Measurements from ENCODE around the gene IL17C. TPM values are rescaled to one million over a fixed set of nuclear protein-coding genes. Genes with fewer than 3 reads are reported as not detected.

Gene IL17C, protein sequence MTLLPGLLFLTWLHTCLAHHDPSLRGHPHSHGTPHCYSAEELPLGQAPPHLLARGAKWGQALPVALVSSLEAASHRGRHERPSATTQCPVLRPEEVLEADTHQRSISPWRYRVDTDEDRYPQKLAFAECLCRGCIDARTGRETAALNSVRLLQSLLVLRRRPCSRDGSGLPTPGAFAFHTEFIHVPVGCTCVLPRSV
- not detected for total RNA-seq
- long read RNA-seq, result 0 reads

DNA sequence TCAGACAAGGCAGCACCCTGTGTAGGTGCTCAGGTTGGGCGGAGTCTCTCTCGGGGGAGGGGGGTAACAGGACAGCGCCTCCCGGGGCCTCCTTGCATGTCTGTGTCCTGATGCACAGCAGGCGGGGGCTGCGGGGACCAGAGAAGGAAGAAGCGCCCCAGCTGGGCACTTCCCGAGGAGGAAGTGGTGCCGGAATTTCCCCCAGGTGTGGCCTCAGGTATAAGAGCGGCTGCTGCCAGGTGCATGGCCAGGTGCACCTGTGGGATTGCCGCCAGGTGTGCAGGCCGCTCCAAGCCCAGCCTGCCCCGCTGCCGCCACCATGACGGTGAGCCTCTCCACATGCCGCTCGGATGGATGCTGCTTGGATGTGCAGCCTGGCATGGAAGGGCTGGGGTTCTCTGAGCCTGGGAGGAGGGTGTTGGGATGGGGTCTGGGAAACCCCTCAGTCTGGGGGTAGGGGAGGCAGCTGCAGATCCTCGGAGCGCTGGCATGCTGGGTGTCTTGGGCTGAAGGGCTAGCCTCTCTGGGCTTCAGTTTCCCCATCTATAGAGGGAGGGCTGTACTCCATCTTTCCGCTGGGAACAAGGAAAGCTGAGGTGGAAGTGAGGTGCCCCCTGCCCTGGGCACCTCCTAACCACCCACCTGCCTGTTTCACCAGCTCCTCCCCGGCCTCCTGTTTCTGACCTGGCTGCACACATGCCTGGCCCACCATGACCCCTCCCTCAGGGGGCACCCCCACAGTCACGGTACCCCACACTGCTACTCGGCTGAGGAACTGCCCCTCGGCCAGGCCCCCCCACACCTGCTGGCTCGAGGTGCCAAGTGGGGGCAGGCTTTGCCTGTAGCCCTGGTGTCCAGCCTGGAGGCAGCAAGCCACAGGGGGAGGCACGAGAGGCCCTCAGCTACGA is at the start of gene IL17C:
TSS of gene IL17C (plus strand) at position 250 of the 908 bp plus-strand sequence. CDS start at position 320, 70 bp downstream.
- Histone ChIP-seq H3K36me3 (no peaks in the 10 kb centered on the region), H3K27me3 (peaks cover 25% of the 10 kb centered on the region), H3K9me3 (no peaks in the 10 kb centered on the region), H3K27ac (no peak within 1 kb of the TSS), H3K4me1 (peaks cover 15% of the 10 kb centered on the region), H3K4me3 (no peak within 1 kb of the TSS)
- ATAC-seq, result no peak
- DNase-seq, result no peak
- TF ChIP-seq, protein P1, sequence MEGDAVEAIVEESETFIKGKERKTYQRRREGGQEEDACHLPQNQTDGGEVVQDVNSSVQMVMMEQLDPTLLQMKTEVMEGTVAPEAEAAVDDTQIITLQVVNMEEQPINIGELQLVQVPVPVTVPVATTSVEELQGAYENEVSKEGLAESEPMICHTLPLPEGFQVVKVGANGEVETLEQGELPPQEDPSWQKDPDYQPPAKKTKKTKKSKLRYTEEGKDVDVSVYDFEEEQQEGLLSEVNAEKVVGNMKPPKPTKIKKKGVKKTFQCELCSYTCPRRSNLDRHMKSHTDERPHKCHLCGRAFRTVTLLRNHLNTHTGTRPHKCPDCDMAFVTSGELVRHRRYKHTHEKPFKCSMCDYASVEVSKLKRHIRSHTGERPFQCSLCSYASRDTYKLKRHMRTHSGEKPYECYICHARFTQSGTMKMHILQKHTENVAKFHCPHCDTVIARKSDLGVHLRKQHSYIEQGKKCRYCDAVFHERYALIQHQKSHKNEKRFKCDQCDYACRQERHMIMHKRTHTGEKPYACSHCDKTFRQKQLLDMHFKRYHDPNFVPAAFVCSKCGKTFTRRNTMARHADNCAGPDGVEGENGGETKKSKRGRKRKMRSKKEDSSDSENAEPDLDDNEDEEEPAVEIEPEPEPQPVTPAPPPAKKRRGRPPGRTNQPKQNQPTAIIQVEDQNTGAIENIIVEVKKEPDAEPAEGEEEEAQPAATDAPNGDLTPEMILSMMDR (IDR thresholded peaks at IDR 0.05), result no peak
- intact Hi-C loops (cut with DNase I), result no loop called here

DNA sequence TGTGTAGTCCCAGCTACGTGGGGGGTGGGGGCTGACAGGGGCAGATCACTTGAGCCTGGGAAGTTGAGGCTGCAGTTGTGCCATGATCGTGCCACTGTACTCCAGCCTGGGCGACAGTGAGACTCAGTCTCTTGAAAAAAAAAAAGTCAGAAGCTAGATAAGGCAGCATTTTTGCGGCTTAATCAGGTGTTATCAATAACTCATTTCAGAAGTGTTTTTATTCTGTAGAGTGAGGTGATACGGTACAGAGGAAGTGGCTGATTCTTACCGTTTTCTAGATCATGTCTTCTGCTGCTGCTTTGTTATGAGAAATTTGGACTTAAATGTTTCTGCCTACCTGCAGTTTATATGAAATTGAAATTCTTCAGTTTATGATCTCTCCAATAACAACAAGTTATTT is 49.6 kb upstream of the IL17C start:
- H3K27me3 ChIP-seq, result no peaks in the 10 kb centered on the region
- no peaks in the 10 kb centered on the region for H3K4me1 ChIP-seq
- ATAC-seq, result no peak
- H3K4me3 ChIP-seq, result no peak overlapping the region
- TF ChIP-seq, protein P1 (IDR thresholded peaks at IDR 0.05), result no peak
- intact Hi-C loops (cut with DNase I), result no loop called here
- H3K36me3 ChIP-seq, result peaks cover 37% of the 10 kb centered on the region
- H3K9me3 ChIP-seq, result no peaks in the 10 kb centered on the region
- DNase-seq, result no peak
- H3K27ac ChIP-seq, result no peak overlapping the region

DNA sequence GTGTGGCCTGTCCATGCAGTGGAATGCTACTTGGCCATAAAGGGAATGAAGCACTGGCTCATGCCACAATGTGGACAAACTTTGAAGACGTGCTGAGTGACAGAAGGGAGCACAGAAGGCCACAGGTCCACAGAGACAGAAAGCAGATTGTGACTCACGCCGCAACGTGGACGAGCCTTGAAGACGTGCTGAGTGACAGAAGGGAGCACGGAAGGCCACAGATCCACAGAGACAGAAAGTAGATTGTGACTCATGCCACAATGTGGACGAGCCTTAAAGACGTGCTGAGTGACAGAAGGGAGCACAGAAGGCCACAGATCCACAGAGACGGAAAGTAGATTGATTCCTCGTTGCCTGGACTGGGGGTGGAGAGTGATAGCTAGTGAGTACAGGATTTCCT is 48.9 kb upstream of the IL17C start:
- peaks cover 37% of the 10 kb centered on the region for H3K36me3 ChIP-seq
- no peaks in the 10 kb centered on the region for H3K27me3 ChIP-seq
- no peak overlapping the region for H3K4me3 ChIP-seq
- no peak for ATAC-seq
- H3K9me3 ChIP-seq, result no peaks in the 10 kb centered on the region
- DNase-seq, result no peak
- intact Hi-C loops (cut with DNase I), result no loop called here
- no peaks in the 10 kb centered on the region for H3K4me1 ChIP-seq
- no peak overlapping the region for H3K27ac ChIP-seq
- TF ChIP-seq, protein P1 (IDR thresholded peaks at IDR 0.05), result no peak

DNA sequence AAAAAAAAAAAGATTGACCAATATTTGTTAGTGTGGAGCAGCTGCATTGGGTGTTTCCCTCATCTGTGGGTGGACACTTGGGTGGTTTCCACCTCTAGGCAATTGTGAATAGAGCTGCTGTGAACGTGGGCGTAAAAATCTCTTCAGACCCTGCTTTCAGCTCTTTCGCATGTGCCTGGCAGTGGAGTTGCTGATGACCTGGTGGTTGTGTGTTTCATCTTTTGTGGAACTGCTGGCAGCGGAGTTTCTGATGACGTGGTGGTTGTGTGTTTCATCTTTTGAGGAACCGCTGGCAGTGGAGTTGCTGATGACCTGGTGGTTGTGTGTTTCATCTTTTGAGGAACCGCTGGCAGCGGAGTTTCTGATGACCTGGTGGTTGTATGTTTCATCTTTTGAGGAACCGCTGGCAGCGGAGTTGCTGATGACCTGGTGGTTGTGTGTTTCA is 46.8 kb upstream of the IL17C start:
- no peak overlapping the region for H3K4me3 ChIP-seq
- H3K36me3 ChIP-seq, result peaks cover 37% of the 10 kb centered on the region
- intact Hi-C loops (cut with DNase I), result no loop called here
- DNase-seq (no peak), ATAC-seq (peak; percentile 62)
- TF ChIP-seq, protein P1 (IDR thresholded peaks at IDR 0.05), result no peak
- no peaks in the 10 kb centered on the region for H3K9me3 ChIP-seq
- no peaks in the 10 kb centered on the region for H3K27me3 ChIP-seq
- no peaks in the 10 kb centered on the region for H3K4me1 ChIP-seq
- H3K27ac ChIP-seq, result no peak overlapping the region

DNA sequence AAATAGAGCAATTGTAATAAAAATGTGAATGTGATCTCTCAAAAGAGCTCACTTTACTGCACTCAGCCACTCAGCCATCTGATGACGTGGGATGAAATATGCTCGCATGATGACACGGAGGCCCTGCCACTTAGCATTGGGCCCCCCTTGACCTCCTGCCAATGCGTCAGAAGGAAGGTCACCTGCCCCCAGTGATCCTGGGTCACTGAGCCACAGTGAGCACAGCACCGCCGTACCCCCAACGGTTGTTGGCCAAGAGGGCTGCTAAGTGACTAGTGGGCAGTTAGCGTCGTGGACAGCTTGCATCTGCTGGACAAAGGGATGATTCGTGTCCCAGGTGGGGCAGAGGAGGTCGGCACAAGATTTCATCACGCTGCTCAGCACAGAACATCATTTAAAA is 45.3 kb upstream of the IL17C start:
- H3K9me3 ChIP-seq, result no peaks in the 10 kb centered on the region
- peaks cover 25% of the 10 kb centered on the region for H3K36me3 ChIP-seq
- ATAC-seq, result no peak
- H3K4me1 ChIP-seq, result no peaks in the 10 kb centered on the region
- TF ChIP-seq, protein P1 (IDR thresholded peaks at IDR 0.05), result no peak
- no peak for DNase-seq
- no peaks in the 10 kb centered on the region for H3K27me3 ChIP-seq
- H3K27ac ChIP-seq, result no peak overlapping the region
- intact Hi-C loops (cut with DNase I), result no loop called here
- no peak overlapping the region for H3K4me3 ChIP-seq

Measured in upper lobe of right lung (tissue), 1 donor.